ENCODE data around the gene RNF133. TPM values are rescaled to one million over a fixed set of nuclear protein-coding genes. Genes with fewer than 3 reads are reported as not detected.

RNF133 gene
- total RNA-seq, 2 donors from 2014 or later: 0.86 TPM; not detected in 1

DNA sequence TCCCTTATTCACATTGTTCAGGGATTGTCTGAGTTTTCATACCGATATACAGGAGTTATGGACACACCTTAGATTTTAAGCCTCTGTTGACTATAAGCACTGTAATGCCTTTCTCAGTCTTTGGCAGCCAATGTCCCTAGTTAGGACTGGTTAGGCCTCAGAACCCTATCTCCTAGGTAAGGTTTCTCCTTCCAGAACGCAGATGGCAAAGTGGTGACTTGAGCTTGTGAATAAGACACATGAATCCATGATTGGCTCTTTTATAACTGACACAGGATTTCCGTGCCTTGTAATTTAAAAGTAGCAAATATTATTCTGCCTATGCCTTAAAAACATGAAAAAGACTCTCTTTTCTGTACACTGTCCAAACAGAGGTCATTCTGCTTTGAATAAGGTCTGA is 16.3 kb upstream of the RNF133 start:
- Histone ChIP-seq H3K4me1 (ENCODE audit: control insufficient read depth, insufficient read depth, low read length) (peaks cover 6% of the 10 kb centered on the region), H3K27me3 (ENCODE audit: control insufficient read depth, insufficient read depth, low read length, poor library complexity, severe bottlenecking) (no peaks in the 10 kb centered on the region), H3K36me3 (ENCODE audit: control insufficient read depth, insufficient read depth, low read length) (no peaks in the 10 kb centered on the region), H3K27ac (ENCODE audit: low read depth, low read length) (no peak overlapping the region), H3K9me3 (ENCODE audit: control insufficient read depth, low read length) (no peaks in the 10 kb centered on the region), H3K9ac (ENCODE audit: extremely low read depth, low read length, poor library complexity, severe bottlenecking) (no peak overlapping the region), H3K4me3 (ENCODE audit: low read length) (no peak overlapping the region)
- H3K4me3 Mint-ChIP-seq: no peak overlapping the region
- TF ChIP-seq, protein P1, sequence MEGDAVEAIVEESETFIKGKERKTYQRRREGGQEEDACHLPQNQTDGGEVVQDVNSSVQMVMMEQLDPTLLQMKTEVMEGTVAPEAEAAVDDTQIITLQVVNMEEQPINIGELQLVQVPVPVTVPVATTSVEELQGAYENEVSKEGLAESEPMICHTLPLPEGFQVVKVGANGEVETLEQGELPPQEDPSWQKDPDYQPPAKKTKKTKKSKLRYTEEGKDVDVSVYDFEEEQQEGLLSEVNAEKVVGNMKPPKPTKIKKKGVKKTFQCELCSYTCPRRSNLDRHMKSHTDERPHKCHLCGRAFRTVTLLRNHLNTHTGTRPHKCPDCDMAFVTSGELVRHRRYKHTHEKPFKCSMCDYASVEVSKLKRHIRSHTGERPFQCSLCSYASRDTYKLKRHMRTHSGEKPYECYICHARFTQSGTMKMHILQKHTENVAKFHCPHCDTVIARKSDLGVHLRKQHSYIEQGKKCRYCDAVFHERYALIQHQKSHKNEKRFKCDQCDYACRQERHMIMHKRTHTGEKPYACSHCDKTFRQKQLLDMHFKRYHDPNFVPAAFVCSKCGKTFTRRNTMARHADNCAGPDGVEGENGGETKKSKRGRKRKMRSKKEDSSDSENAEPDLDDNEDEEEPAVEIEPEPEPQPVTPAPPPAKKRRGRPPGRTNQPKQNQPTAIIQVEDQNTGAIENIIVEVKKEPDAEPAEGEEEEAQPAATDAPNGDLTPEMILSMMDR (conservative IDR thresholded peaks at IDR 0.05): no peak
- peaks cover 26% of the 10 kb centered on the region for H3K4me1 Mint-ChIP-seq
- DNase-seq: no peak
- no peaks in the 10 kb centered on the region for H3K36me3 Mint-ChIP-seq (ENCODE audit: low read depth)
- no peaks in the 10 kb centered on the region for H3K9me3 Mint-ChIP-seq
- WGBS, 2 experiments (ENCODE audit: insufficient coverage in 1 of 2, insufficient read length in 1 of 2): 94 to 100% methylated on average over 3 of the region's 3 CpGs
- H3K27ac Mint-ChIP-seq: no peak overlapping the region
- H3K27me3 Mint-ChIP-seq (ENCODE audit: insufficient read depth): no peaks in the 10 kb centered on the region

DNA sequence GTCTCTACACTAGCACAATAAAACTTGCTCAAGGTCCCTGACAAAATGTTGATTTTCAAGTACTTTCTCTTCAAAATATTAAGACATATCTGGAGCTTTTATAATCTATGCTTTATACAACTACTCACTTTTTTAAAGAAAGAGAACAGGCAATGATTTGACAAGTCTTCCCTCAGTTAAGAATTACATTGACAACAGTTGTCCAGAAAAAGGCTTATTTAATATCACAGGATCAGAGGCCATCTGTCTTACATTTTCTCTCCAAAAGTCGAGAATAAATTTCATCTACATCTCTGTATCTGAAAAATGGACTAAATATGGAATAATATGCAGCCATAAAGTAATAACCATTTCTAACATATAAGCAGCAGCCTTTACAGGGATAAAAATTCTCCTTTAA is 12.0 kb upstream of the RNF133 start:
- Mint-ChIP-seq H3K27ac (no peak overlapping the region), H3K27me3 (ENCODE audit: insufficient read depth) (no peaks in the 10 kb centered on the region), H3K9me3 (no peaks in the 10 kb centered on the region), H3K36me3 (ENCODE audit: low read depth) (no peaks in the 10 kb centered on the region), H3K4me1 (peaks cover 10% of the 10 kb centered on the region), H3K4me3 (no peak overlapping the region)
- WGBS, 2 experiments (ENCODE audit: insufficient coverage in 1 of 2, insufficient read length in 1 of 2): no CpG with 5 or more reads among the region's 1 CpG
- Histone ChIP-seq H3K4me3 (ENCODE audit: low read length) (no peak overlapping the region), H3K27me3 (ENCODE audit: control insufficient read depth, insufficient read depth, low read length, poor library complexity, severe bottlenecking) (no peaks in the 10 kb centered on the region), H3K4me1 (ENCODE audit: control insufficient read depth, insufficient read depth, low read length) (no peaks in the 10 kb centered on the region), H3K9me3 (ENCODE audit: control insufficient read depth, low read length) (no peaks in the 10 kb centered on the region), H3K36me3 (ENCODE audit: control insufficient read depth, insufficient read depth, low read length) (no peaks in the 10 kb centered on the region), H3K27ac (ENCODE audit: low read depth, low read length) (no peak overlapping the region), H3K9ac (ENCODE audit: extremely low read depth, low read length, poor library complexity, severe bottlenecking) (no peak overlapping the region)
- TF ChIP-seq, protein P1 (conservative IDR thresholded peaks at IDR 0.05): no peak
- DNase-seq: no peak

DNA sequence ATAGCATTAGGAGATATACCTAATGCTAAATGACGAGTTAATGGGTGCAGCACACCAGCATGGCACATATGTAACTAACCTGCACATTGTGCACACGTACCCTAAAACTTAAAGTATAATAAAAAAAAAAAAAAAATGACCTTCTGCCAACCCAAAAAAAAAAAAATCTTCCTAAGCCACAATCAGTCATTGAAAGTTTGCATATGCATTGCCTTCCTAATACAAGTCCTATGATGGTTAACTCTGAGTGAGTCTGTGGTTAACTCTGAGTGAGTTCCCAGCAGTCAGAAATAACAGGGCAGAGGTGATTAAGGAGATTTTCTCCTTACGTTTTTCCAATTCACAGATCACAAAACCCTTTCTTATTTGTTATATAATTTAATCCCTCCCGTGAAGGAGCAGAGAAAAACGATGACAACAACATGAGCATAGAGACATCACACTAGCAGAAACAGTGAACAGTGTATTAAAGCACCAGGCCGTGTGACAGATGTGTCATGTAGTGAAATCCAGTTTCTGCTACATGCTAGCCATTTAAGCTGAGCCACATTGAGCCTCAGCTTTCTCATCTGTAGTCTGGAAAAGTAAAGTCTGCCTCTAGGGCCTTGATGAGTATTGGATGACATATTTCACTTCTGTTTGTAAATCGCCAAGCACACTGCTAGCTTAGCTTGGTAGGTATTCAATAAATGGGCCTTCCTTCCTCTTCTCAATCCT is 11.2 kb upstream of the RNF133 start:
- Histone ChIP-seq H3K27me3 (ENCODE audit: control insufficient read depth, insufficient read depth, low read length, poor library complexity, severe bottlenecking) (no peaks in the 10 kb centered on the region), H3K4me1 (ENCODE audit: control insufficient read depth, insufficient read depth, low read length) (no peaks in the 10 kb centered on the region), H3K9me3 (ENCODE audit: control insufficient read depth, low read length) (no peaks in the 10 kb centered on the region), H3K27ac (ENCODE audit: low read depth, low read length) (no peak overlapping the region), H3K9ac (ENCODE audit: extremely low read depth, low read length, poor library complexity, severe bottlenecking) (no peak overlapping the region), H3K36me3 (ENCODE audit: control insufficient read depth, insufficient read depth, low read length) (no peaks in the 10 kb centered on the region), H3K4me3 (ENCODE audit: low read length) (no peak overlapping the region)
- 88 to 91% methylated on average over 4 to 6 of the region's 7 CpGs for WGBS, 2 experiments (ENCODE audit: insufficient coverage in 1 of 2, insufficient read length in 1 of 2)
- H3K4me1 Mint-ChIP-seq: peaks cover 7% of the 10 kb centered on the region
- DNase-seq: no peak
- no peaks in the 10 kb centered on the region for H3K9me3 Mint-ChIP-seq
- no peaks in the 10 kb centered on the region for H3K27me3 Mint-ChIP-seq (ENCODE audit: insufficient read depth)
- no peak overlapping the region for H3K27ac Mint-ChIP-seq
- TF ChIP-seq, protein P1 (conservative IDR thresholded peaks at IDR 0.05): no peak
- no peak overlapping the region for H3K4me3 Mint-ChIP-seq
- no peaks in the 10 kb centered on the region for H3K36me3 Mint-ChIP-seq (ENCODE audit: low read depth)

All from endodermal cell (in vitro differentiated cells).